ENCODE measurements around the gene MAPRE2.

The MAPRE2 gene

GRCh38 chr18:35062408-35062807, 21.2 kb downstream of the MAPRE2 start:
- Histone ChIP-seq H3K36me3 (ENCODE audit: control insufficient read depth in 2 of 2, insufficient read depth in 2 of 2, low read length in 2 of 2) (no peaks in the 10 kb centered on the region), H3K4me1 (ENCODE audit: control insufficient read depth, insufficient read depth, low read length) (peaks cover 10% of the 10 kb centered on the region), H3K4me3 (ENCODE audit: low read length in 2 of 2) (no peak overlapping the region), H3K9me3 (ENCODE audit: control insufficient read depth in 2 of 2, low read length in 2 of 2) (no peaks in the 10 kb centered on the region), H3K27ac (ENCODE audit: low read length) (no peak overlapping the region), H3K9ac (ENCODE audit: low read length in 2 of 2) (no peak overlapping the region), H3K27me3 (ENCODE audit: control insufficient read depth in 1 of 2, insufficient read depth in 2 of 2, low read length in 2 of 2) (no peaks in the 10 kb centered on the region)

- Histone ChIP-seq H3K4me1 (ENCODE audit: control insufficient read depth, insufficient read depth, low read length) (peaks cover 10% of the 10 kb centered on the region), H3K27ac (ENCODE audit: low read length) (no peak overlapping the region), H3K36me3 (ENCODE audit: control insufficient read depth in 2 of 2, insufficient read depth in 2 of 2, low read length in 2 of 2) (no peaks in the 10 kb centered on the region), H3K27me3 (ENCODE audit: control insufficient read depth in 1 of 2, insufficient read depth in 2 of 2, low read length in 2 of 2) (no peaks in the 10 kb centered on the region), H3K9ac (ENCODE audit: low read length in 2 of 2) (no peak overlapping the region), H3K4me3 (ENCODE audit: low read length in 2 of 2) (no peak overlapping the region), H3K9me3 (ENCODE audit: control insufficient read depth in 2 of 2, low read length in 2 of 2) (no peaks in the 10 kb centered on the region)
Measured at GRCh38 chr18:35063875-35064690, 22.9 kb downstream of the MAPRE2 start.

GRCh38 chr18:35067454-35067853, 26.2 kb downstream of the MAPRE2 start:
- no peaks in the 10 kb centered on the region for H3K27me3 ChIP-seq (ENCODE audit: control insufficient read depth in 1 of 2, insufficient read depth in 2 of 2, low read length in 2 of 2)
- H3K4me3 ChIP-seq (ENCODE audit: low read length in 2 of 2): no peak overlapping the region
- no peak overlapping the region for H3K27ac ChIP-seq (ENCODE audit: low read length)
- no peak overlapping the region for H3K9ac ChIP-seq (ENCODE audit: low read length in 2 of 2)
- peaks cover 7 to 8% of the 10 kb centered on the region in 2 donors for H3K36me3 ChIP-seq (ENCODE audit: control insufficient read depth in 2 of 2, insufficient read depth in 2 of 2, low read length in 2 of 2)
- H3K9me3 ChIP-seq (ENCODE audit: control insufficient read depth in 2 of 2, low read length in 2 of 2): no peaks in the 10 kb centered on the region
- no peaks in the 10 kb centered on the region for H3K4me1 ChIP-seq (ENCODE audit: control insufficient read depth, insufficient read depth, low read length)

GRCh38 chr18:35071819-35072247, 30.6 kb downstream of the MAPRE2 start:
- H3K36me3 ChIP-seq (ENCODE audit: control insufficient read depth in 2 of 2, insufficient read depth in 2 of 2, low read length in 2 of 2): peaks cover 7 to 8% of the 10 kb centered on the region in 2 donors
- no peaks in the 10 kb centered on the region for H3K4me1 ChIP-seq (ENCODE audit: control insufficient read depth, insufficient read depth, low read length)
- H3K9me3 ChIP-seq (ENCODE audit: control insufficient read depth in 2 of 2, low read length in 2 of 2): no peaks in the 10 kb centered on the region
- no peaks in the 10 kb centered on the region for H3K27me3 ChIP-seq (ENCODE audit: control insufficient read depth in 1 of 2, insufficient read depth in 2 of 2, low read length in 2 of 2)
- no peak overlapping the region for H3K27ac ChIP-seq (ENCODE audit: low read length)
- no peak overlapping the region for H3K9ac ChIP-seq (ENCODE audit: low read length in 2 of 2)
- H3K4me3 ChIP-seq (ENCODE audit: low read length in 2 of 2): no peak overlapping the region

- Histone ChIP-seq H3K27ac (ENCODE audit: low read length) (no peak overlapping the region), H3K36me3 (ENCODE audit: control insufficient read depth in 2 of 2, insufficient read depth in 2 of 2, low read length in 2 of 2) (peaks cover 7 to 8% of the 10 kb centered on the region in 2 donors), H3K9me3 (ENCODE audit: control insufficient read depth in 2 of 2, low read length in 2 of 2) (no peaks in the 10 kb centered on the region), H3K4me1 (ENCODE audit: control insufficient read depth, insufficient read depth, low read length) (no peaks in the 10 kb centered on the region), H3K4me3 (ENCODE audit: low read length in 2 of 2) (no peak overlapping the region), H3K27me3 (ENCODE audit: control insufficient read depth in 1 of 2, insufficient read depth in 2 of 2, low read length in 2 of 2) (no peaks in the 10 kb centered on the region), H3K9ac (ENCODE audit: low read length in 2 of 2) (no peak overlapping the region)
Measured at GRCh38 chr18:35072616-35073015, 31.4 kb downstream of the MAPRE2 start.

GRCh38 chr18:35073186-35074105, 32.2 kb downstream of the MAPRE2 start:
- Histone ChIP-seq H3K27me3 (ENCODE audit: control insufficient read depth in 1 of 2, insufficient read depth in 2 of 2, low read length in 2 of 2) (no peaks in the 10 kb centered on the region), H3K27ac (ENCODE audit: low read length) (no peak overlapping the region)

GRCh38 chr18:35074581-35074980, 33.4 kb downstream of the MAPRE2 start:
- H3K27ac ChIP-seq (ENCODE audit: low read length): no peak overlapping the region
- H3K4me1 ChIP-seq (ENCODE audit: control insufficient read depth, insufficient read depth, low read length): no peaks in the 10 kb centered on the region

More at GRCh38 chr18:35073186-35074105, 32.2 kb downstream of the MAPRE2 start:
- Histone ChIP-seq H3K9ac (ENCODE audit: low read length in 2 of 2) (no peak overlapping the region), H3K36me3 (ENCODE audit: control insufficient read depth in 2 of 2, insufficient read depth in 2 of 2, low read length in 2 of 2) (peaks cover 7 to 8% of the 10 kb centered on the region in 2 donors), H3K9me3 (ENCODE audit: control insufficient read depth in 2 of 2, low read length in 2 of 2) (no peaks in the 10 kb centered on the region), H3K4me1 (ENCODE audit: control insufficient read depth, insufficient read depth, low read length) (no peaks in the 10 kb centered on the region), H3K4me3 (ENCODE audit: low read length in 2 of 2) (no peak overlapping the region)

GRCh38 chr18:35075132-35075531, 33.9 kb downstream of the MAPRE2 start:
- H3K9me3 ChIP-seq (ENCODE audit: control insufficient read depth in 2 of 2, low read length in 2 of 2): no peaks in the 10 kb centered on the region
- H3K27ac ChIP-seq (ENCODE audit: low read length): no peak overlapping the region

More at GRCh38 chr18:35074581-35074980, 33.4 kb downstream of the MAPRE2 start:
- peaks cover 7 to 8% of the 10 kb centered on the region in 2 donors for H3K36me3 ChIP-seq (ENCODE audit: control insufficient read depth in 2 of 2, insufficient read depth in 2 of 2, low read length in 2 of 2)
- H3K27me3 ChIP-seq (ENCODE audit: control insufficient read depth in 1 of 2, insufficient read depth in 2 of 2, low read length in 2 of 2): no peaks in the 10 kb centered on the region
- H3K9ac ChIP-seq (ENCODE audit: low read length in 2 of 2): no peak overlapping the region
- no peaks in the 10 kb centered on the region for H3K9me3 ChIP-seq (ENCODE audit: control insufficient read depth in 2 of 2, low read length in 2 of 2)
- no peak overlapping the region for H3K4me3 ChIP-seq (ENCODE audit: low read length in 2 of 2)

GRCh38 chr18:35076135-35076924, 35.1 kb downstream of the MAPRE2 start:
- Histone ChIP-seq H3K36me3 (ENCODE audit: control insufficient read depth in 2 of 2, insufficient read depth in 2 of 2, low read length in 2 of 2) (no peaks in the 10 kb centered on the region), H3K27me3 (ENCODE audit: control insufficient read depth in 1 of 2, insufficient read depth in 2 of 2, low read length in 2 of 2) (no peaks in the 10 kb centered on the region), H3K9me3 (ENCODE audit: control insufficient read depth in 2 of 2, low read length in 2 of 2) (no peaks in the 10 kb centered on the region), H3K9ac (ENCODE audit: low read length in 2 of 2) (no peak overlapping the region), H3K4me1 (ENCODE audit: control insufficient read depth, insufficient read depth, low read length) (no peaks in the 10 kb centered on the region), H3K27ac (ENCODE audit: low read length) (no peak overlapping the region), H3K4me3 (ENCODE audit: low read length in 2 of 2) (no peak overlapping the region)

More at GRCh38 chr18:35075132-35075531, 33.9 kb downstream of the MAPRE2 start:
- no peak overlapping the region for H3K4me3 ChIP-seq (ENCODE audit: low read length in 2 of 2)
- H3K9ac ChIP-seq (ENCODE audit: low read length in 2 of 2): no peak overlapping the region
- H3K27me3 ChIP-seq (ENCODE audit: control insufficient read depth in 1 of 2, insufficient read depth in 2 of 2, low read length in 2 of 2): no peaks in the 10 kb centered on the region
- H3K4me1 ChIP-seq (ENCODE audit: control insufficient read depth, insufficient read depth, low read length): no peaks in the 10 kb centered on the region
- peaks cover 7 to 8% of the 10 kb centered on the region in 2 donors for H3K36me3 ChIP-seq (ENCODE audit: control insufficient read depth in 2 of 2, insufficient read depth in 2 of 2, low read length in 2 of 2)

- Histone ChIP-seq H3K9me3 (ENCODE audit: control insufficient read depth in 2 of 2, low read length in 2 of 2) (no peaks in the 10 kb centered on the region), H3K4me3 (ENCODE audit: low read length in 2 of 2) (no peak overlapping the region), H3K4me1 (ENCODE audit: control insufficient read depth, insufficient read depth, low read length) (no peaks in the 10 kb centered on the region), H3K9ac (ENCODE audit: low read length in 2 of 2) (no peak overlapping the region), H3K27me3 (ENCODE audit: control insufficient read depth in 1 of 2, insufficient read depth in 2 of 2, low read length in 2 of 2) (no peaks in the 10 kb centered on the region), H3K27ac (ENCODE audit: low read length) (no peak overlapping the region), H3K36me3 (ENCODE audit: control insufficient read depth in 2 of 2, insufficient read depth in 2 of 2, low read length in 2 of 2) (no peaks in the 10 kb centered on the region)
Measured at GRCh38 chr18:35077937-35078336, 36.7 kb downstream of the MAPRE2 start.

All from stomach smooth muscle (tissue), 2 donors.